Activated CD4-positive, alpha-beta T cell treated with anti-CD3 and anti-CD28 coated beads, Interleukin-10, Interleukin-2, amounts not matched to agents 100 ng/mL and 50 ng/mL, durations not matched to agents 16 hours and 8 hours (primary cell): ENCODE results near the gene ITPKB.
"Not testable (repeated sequence)": the region's sequence is repeated elsewhere in the genome, so short reads cannot be mapped to it uniquely, and the experiment has no call there.

ENCODE experiments used
- DNase-seq: peaks from one replicate; pipeline ENCODE4 v3.0.0-alpha.2; 2020

ITPKB gene

DNA sequence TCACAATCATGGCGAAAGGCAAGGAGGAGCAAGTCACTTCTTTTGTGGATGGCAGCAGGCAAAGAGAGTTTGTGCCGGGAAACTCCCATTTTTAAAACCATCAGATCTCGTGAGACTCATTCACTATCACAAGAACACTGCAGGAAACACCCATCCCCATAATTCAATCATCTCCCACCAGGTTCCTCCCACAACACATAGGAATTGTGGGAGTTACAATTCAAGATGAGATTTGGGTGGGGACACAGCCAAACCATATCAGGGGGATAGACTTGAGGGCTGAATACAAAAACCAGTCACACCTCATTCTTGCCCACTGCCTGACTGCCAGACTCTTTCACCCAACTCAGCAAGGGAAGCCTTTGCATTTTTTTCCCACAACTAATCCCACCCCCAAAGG lies 140.1 kb downstream of the ITPKB start:
- DNase-seq = not testable (repeated sequence)

DNA sequence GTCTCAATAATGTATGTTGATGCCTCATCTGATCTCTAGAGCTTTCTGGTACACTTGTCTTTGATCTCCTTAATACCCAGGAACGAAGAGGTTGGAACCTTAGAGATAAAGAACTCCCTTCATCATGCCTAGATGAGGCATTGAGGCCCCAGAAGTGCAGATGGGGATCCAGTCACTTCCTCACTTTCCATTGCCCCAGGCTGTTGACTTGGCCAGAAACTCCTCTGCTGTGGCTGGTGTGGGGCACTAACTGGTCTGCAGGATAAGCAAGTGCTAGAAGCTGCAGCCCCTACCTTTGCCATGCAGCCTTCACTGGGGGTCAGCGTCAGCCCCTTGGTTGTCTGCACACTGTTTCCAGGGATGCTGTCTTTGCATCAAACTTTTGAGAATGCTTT lies 140.6 kb downstream of the ITPKB start:
- DNase-seq = no peak

DNA sequence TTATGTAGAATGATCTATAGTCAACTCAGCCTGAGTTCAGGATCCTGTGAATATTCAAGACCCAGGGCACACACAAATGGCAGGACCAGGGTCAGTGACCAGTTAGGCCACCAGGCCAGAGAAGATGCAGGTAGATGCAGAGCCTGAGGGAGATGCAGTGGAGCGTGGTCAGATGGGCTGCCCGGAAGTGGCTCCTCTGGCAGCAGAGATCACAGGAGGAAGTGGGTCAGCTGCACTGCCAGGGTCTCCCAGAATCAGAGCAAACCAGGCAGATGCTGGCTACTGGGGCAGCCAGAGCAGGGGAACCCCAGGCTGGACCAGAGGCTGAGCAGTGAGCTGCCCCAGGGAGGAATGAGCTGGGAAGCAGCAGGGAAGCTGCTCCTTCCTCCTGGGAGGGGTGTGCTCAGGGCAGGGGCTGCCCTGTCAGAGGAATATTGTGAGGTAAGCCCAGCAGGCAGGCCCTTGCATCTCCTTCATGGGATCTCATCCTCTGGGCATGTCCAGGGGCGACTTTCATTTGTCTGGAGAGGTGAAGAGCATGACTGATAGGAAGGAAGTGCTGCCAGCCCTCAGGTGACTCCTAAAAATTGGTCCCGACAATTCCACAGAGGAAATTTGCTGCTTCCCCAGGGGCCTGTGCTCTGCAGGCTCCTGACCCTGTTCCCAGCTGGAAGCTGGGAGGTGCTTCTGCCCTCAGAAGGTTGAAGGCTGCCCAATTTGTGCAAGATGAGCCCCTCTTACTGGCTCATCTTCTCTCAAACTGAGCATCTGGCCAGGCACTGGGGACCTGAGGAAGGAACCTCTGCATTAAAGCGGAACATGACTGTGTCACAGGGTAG lies 141.2 kb downstream of the ITPKB start:
- no peak for DNase-seq

DNA sequence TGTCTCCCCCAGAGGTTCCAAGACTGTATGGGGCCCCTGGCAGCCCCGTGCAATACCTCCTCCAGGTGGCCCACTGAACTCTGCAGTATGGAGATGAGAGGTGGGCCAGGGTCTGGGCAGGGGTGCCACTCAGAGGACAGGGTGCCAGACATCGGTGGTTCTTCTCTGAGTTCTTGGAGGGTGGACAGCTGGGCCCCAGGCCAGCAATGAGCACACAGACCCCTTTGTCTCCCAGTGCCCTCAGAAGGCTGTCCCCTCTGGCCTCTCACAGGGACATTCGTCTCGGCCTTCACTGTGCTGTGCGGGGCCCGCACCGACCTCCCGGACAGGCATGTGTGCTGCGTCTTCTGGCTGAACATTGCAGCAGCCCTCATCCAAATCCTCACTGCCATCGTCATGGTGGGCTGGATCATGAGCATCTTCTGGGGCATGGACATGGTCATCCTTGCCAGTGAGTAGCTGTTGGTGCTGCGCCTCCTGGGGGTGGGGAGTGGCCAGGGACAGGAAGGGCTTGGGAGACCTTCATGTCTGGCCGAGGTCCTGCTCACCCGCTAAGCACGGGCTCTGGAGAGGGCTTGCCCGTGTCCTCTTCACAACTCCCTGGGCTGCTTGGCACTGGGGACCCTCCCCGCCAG lies 142.4 kb downstream of the ITPKB start:
- DNase-seq = no peak

DNA sequence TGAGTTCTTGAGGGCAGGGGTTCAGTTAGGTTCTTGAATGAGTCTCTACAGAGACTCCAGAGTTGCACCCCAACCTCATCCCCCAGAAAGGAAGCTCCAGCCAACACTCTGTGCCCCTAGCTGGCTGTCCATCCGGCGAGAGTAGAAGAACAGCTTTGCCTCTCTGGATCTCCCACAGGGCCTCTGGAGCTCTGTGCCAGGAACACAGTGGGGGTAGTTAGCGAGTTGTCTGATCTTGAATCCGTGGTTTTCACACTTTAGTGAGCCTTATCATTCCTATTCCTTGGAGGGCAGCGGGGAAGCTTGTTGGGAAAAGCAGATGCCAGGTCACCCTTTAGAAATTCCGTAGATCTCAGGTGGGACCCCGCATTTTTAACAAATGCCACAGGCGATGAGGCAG lies 145.5 kb downstream of the ITPKB start:
- DNase-seq = no peak

DNA sequence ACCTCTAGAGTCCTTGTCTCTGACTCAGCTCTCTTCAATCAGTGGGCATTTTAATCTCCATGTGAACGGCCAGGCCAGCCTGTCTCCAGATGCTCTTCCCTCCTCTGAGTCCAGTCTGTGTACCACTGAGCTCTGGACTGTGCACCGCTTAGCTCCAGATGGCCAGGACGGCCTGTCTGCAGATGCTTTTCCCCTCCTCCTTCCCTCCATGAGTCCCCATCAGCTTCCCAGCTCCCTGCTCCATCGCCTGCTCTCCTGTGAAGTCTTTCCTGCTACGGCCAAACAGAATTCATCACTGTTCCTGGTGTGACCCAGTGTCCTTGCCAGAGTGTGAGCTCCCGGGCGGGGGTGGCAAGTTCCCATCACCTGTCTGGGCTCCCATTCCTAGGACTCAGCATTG lies 148.5 kb downstream of the ITPKB start:
- DNase-seq = no peak

DNA sequence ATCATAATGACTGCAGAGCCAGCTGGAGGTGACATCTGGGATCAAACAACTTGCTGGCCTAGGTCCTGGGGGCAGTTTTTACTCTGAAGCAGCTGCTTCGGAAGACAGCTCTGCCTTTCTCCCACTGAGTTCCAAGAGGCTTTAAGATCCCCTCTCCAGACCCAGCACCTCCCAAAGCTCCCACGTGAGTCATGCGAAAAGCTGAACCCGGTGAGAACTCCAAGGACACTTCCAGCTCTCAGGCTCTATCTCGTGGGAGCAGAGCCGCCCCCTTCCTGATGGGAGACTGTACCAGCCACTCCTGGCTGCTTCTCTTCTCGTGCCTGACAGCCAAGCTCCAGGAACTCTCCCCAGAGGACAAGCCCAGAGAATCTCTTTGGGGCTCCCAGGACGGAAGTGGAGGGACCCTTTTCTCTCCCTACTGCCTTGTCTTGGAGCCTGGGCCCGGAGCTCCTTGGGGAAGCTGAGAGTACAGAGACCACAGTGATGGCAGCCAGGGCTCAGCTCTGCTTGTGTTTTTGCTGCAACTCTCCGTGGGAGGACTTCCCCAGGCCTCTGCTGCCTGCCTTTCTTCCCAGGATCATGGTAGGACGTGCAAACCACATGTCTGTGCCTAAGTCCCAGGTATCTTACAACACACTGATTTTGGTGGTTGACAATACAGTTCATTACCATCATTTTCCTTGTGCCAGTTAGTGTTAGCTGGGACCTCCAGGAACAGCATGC lies 149.9 kb downstream of the ITPKB start:
- DNase-seq = no peak

DNA sequence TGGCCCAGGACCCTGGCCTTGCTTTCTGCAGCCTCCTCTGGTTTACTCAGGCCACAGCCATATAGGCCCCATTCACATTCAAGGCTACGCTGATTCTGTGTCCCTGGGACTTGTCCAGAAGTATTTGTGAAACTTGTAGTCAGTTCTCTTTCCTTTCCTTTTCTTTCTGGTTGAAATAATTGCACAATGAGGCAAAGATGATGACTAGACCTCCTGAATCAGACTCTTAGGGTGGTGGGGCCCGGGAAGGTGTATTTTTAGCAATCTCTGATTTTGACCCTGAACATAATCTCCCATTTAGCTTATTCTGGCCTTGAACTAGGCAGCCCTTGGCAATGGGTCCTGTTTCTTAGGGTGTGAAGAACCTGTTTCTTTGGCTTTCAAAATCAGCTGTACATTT lies 150.6 kb downstream of the ITPKB start:
- no peak for DNase-seq

DNA sequence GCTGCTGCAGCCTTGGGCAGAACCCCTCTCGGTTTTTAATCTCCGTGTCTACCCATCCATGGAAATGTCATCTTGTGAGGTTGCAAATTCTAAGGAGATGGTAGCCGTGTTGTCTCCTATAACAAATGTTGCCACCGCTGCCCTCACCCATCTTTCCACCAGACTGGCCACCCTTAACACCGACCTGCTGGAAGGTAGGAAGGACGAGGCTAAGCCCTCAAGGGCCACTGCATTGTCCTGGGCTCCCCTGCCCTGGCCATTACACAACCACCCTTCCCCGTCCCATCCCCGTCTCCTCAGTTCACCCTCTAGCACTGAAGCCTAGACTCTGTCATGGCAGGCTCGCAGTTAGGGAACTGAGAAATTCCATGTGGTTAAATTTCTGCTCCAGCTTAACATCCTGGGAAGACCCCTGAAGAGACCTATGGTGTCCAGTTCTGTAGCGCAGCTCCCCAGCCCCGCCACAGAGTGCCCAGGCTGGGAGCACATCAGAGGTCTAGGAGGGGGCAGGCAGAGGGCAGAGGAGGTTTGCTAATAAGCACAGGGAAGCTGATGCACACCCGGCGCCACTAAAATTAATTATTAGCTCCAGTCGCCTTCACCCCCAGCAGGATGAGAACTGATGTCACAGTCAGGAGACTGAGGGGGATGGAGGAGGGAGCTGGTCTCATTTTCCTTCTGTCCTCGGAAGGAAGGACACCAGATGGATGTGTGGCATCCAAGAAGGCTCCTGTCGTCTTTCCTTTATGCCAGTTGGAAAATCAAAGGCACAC lies 152.2 kb downstream of the ITPKB start:
- no peak for DNase-seq

DNA sequence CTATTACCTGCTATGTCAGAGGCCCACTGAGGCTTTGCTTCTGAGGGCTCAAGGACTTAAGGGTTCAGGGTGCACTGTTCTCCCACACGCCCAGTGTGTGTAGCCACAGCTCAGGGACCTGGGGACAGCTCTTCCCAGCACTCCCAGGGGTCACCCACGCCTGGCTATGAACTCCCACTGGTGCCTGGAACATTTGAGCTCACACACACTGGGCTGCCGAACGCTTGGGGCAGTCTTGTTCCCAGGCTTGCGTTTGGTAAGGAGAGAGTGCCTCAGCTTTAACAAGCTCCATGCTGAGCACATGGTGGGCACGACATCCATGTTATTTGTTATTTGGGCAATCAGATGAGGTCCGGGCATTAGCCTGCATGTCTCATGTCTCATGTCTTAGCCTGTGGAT lies 153.0 kb downstream of the ITPKB start:
- no peak for DNase-seq

DNA sequence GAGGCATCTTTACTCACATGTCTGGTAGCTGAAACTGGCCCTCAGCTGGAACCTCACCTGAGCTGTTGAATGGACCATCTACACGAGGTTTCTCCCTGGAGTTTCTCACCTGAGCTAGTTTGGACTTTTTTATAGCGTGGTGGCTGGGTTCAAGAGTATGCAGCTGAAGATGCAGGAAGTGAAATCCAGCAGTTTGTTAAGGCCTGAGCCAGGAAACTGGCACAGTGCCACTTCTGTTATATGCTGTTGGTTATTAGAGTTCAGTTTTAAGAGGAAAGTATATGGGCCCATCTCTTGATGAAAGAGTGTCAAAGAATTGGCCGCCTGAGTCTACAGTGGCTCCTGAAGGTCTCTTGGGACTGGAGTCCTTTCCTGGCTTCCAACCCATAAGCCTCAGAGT lies 154.9 kb downstream of the ITPKB start:
- DNase-seq = no peak

DNA sequence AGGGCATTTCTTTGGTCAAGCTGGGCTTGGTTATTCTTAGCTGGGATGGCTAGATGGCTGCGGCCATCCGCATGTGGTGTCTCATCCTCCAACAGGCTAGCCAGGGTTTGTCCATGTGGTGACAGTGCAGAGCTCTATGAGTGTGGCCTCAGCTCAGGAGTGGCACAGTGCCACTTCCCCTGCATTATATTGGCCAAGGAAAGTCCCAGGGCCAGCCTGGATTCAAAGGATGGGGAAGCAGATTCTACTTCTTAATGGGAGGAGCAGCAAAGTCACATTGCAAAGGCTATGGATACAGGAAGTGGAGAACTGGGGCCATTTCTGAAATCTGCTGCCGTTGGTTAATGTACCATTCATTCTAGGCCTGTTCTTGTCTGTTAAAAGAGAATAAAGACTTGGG lies 156.1 kb downstream of the ITPKB start:
- no peak for DNase-seq
